Liver (tissue), 9 donors: ENCODE data around the gene COX19. TPM values are rescaled to one million over a fixed set of nuclear protein-coding genes. Genes with fewer than 3 reads are reported as not detected.

Experiments
- DNase-seq: peaks from one replicate; pipeline ENCODE4 v3.0.0-alpha.2; 2017; ENCODE audit warnings: low spot score
- H3K27ac ChIP-seq, 2 donors: one replicate each; pipeline ENCODE4 v1.7.0; 2013; ENCODE audit warnings: inconsistent platforms in 2 of 2, low read length in 2 of 2, control low read depth in 1 of 2, low read depth in 1 of 2, mild to moderate bottlenecking in 1 of 2
- H3K27me3 ChIP-seq, 4 donors: one replicate each; pipeline versions ENCODE4 v1.6.1 to v1.7.0; 2013; ENCODE audit warnings: low read length in 3 of 4, inconsistent platforms in 1 of 4, mild to moderate bottlenecking in 1 of 4, moderate library complexity in 1 of 4; ENCODE audit not compliant: control insufficient read depth in 4 of 4, insufficient read depth in 4 of 4
- H3K36me3 ChIP-seq, 4 donors: one replicate each; pipeline versions ENCODE4 v1.6.1 to v1.7.0; 2013; ENCODE audit warnings: low read length in 3 of 4, mild to moderate bottlenecking in 3 of 4, low read depth in 1 of 4, moderate library complexity in 1 of 4; ENCODE audit not compliant: control insufficient read depth in 4 of 4, insufficient read depth in 3 of 4
- H3K4me1 ChIP-seq, 4 donors: one replicate each; pipeline versions ENCODE4 v1.6.1 to v1.7.0; 2013; ENCODE audit warnings: low read length in 3 of 4, mild to moderate bottlenecking in 3 of 4, moderate library complexity in 1 of 4; ENCODE audit not compliant: control insufficient read depth in 4 of 4, insufficient read depth in 4 of 4
- H3K4me3 ChIP-seq, 3 donors: one replicate each; pipeline versions ENCODE4 v1.6.1 to v1.7.0; 2013; ENCODE audit warnings: low read length in 3 of 3, control low read depth in 1 of 3, low read depth in 1 of 3, mild to moderate bottlenecking in 1 of 3
- H3K9ac ChIP-seq, 2 donors: one replicate each; pipeline ENCODE4 v1.7.0; 2013; ENCODE audit warnings: low read length in 2 of 2, mild to moderate bottlenecking in 2 of 2, moderate library complexity in 2 of 2, control low read depth in 1 of 2, low read depth in 1 of 2
- H3K9me3 ChIP-seq, 4 donors: one replicate each; pipeline versions ENCODE4 v1.6.1 to v1.7.0; 2013; ENCODE audit warnings: low read length in 3 of 4; ENCODE audit not compliant: control insufficient read depth in 4 of 4
- ATF3 ChIP-seq: IDR thresholded peaks from 2 replicates; pipeline ENCODE4 v1.6.1; 2016; ENCODE audit warnings: antibody characterized with exemption
- CTCF ChIP-seq: fragments of 150-350 bp; IDR thresholded peaks from 2 replicates; pipeline ENCODE4 v1.5.1; 2017; ENCODE audit warnings: improper control_type of control experiment, low read depth, low read length; ENCODE audit not compliant: missing input control
- EGR1 ChIP-seq, 2 donors: IDR thresholded peaks; 2 replicates each; pipeline ENCODE4 v1.6.1; 2016 to 2018; ENCODE audit warnings: antibody characterized with exemption in 2 of 2, low read depth in 2 of 2
- FOXA1 ChIP-seq: IDR thresholded peaks from 2 replicates; pipeline ENCODE4 v1.6.1; 2016; ENCODE audit warnings: antibody characterized with exemption
- FOXA2 ChIP-seq: IDR thresholded peaks from 2 replicates; pipeline ENCODE4 v1.6.1; 2016; ENCODE audit warnings: antibody characterized with exemption
- HNF4A ChIP-seq, 2 donors: conservative IDR thresholded peaks; 2 replicates each; pipeline ENCODE4 v1.6.1; 2016; ENCODE audit warnings: antibody characterized with exemption in 2 of 2, mild to moderate bottlenecking in 2 of 2
- HNF4G ChIP-seq: IDR thresholded peaks from 2 replicates; pipeline ENCODE4 v1.6.1; 2016; ENCODE audit warnings: antibody characterized with exemption
- JUND ChIP-seq, 2 donors: IDR thresholded peaks; 2 replicates each; pipeline ENCODE4 v1.6.1; 2016; ENCODE audit warnings: antibody characterized with exemption in 2 of 2
- NR2F2 ChIP-seq: IDR thresholded peaks from 2 replicates; pipeline ENCODE4 v1.6.1; 2016; ENCODE audit warnings: antibody characterized with exemption
- RAD21 ChIP-seq, 2 donors: IDR thresholded peaks; 2 replicates each; pipeline ENCODE4 v1.6.1; 2016; ENCODE audit warnings: antibody characterized with exemption in 2 of 2, mild to moderate bottlenecking in 2 of 2
- RXRA ChIP-seq, 2 donors: IDR thresholded peaks; 2 replicates each; pipeline ENCODE4 v1.6.1; 2017 to 2018; ENCODE audit warnings: antibody characterized with exemption in 2 of 2, mild to moderate bottlenecking in 1 of 2
- SP1 ChIP-seq: IDR thresholded peaks from 2 replicates; pipeline ENCODE4 v1.6.1; 2018; ENCODE audit warnings: antibody characterized with exemption, mild to moderate bottlenecking
- ZBTB33 ChIP-seq: IDR thresholded peaks from 2 replicates; pipeline ENCODE4 v1.6.1; 2016; ENCODE audit warnings: antibody characterized with exemption
- WGBS: extraction: QIAGEN DNeasy Blood & Tissue Kit; methylation state at CpG from one replicate; pipeline ENCODE4 v1.1.7; 2013; 5-methylcytosine and 5-hydroxymethylcytosine counted together
- polyA plus RNA-seq, 2 donors: library from polyadenylated mRNA; stranded (reverse) in 1 of 2; unstranded in 1 of 2; fragments of 200-250 nt in 1 of 2; fragments of >200 nt in 1 of 2; fragmentation: Nextera tagmentation in 1 of 2; extraction: Ambion mirVana in 1 of 2; gene quantifications; one replicate each; pipeline versions ENCODE4 v1.2.1 to v1.2.3, GENCODE V29; 2013 to 2015
- total RNA-seq, 2 donors: library from RNA; depleted of rRNA; stranded (reverse); fragments of >200 nt; gene quantifications; one replicate each; pipeline ENCODE4 v1.2.3, GENCODE V29; 2014
- donor health status: healthy.
- donor health status: healthy.
- donor health status: healthy.
- donor health status: healthy.
- donor health status: healthy.

The COX19 gene
- total and polyA plus RNA-seq, 4 donors: 2.2 to 9.8 (median 4.8) TPM

DNA sequence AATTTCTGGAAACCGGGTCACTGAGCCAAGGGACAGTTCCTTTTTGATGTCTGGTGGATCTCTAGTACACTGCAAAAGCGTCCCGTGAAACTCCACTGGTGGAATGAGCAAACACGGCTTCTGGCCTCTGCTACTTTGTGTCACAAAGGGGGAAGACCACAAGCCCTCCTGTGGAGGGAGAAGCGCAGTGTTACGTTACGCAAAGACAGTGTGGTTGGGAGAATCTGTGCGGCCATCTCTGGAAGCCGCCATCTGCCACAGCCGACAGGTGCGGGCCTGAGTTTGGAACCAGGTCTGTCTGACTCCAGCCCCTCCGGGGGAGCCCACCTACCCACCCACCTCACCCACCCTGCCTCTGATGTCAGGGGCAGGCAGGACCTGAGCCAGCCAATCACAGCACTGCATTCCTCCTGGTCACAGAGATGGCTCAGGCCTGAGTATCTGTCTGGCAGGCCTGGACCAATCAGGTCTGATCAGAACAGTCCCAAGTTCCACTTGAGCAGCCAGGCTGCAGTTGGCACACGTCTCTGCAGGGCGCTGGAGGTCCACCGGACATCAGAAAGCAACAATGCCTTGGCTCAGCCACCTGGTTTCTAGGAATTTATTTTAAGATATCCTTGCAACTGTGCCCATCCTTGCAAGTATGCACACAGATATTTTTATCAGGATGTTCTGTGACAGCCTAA lies 4.7 kb upstream of the COX19 start:
- no peaks in the 10 kb centered on the region for H3K36me3 ChIP-seq
- TF ChIP-seq FOXA1 (no peak), ATF3 (no peak), CTCF (no peak), RXRA (IDR thresholded peaks at IDR 0.05) (no peak), RAD21 (IDR thresholded peaks at IDR 0.05) (no peak)
- WGBS: 79% methylated on average over 15 of the region's 15 CpGs
- H3K4me1 ChIP-seq: peaks cover 0 to 18% (median 8%) of the 10 kb centered on the region in 4 donors
- H3K27me3 ChIP-seq: no peaks in the 10 kb centered on the region
- no peak overlapping the region for H3K4me3 ChIP-seq
- no peak for DNase-seq
- no peak overlapping the region for H3K9ac ChIP-seq
- no peak overlapping the region for H3K27ac ChIP-seq
- H3K9me3 ChIP-seq: no peaks in the 10 kb centered on the region

GRCh38 chr7:979151-979550 lies 3.8 kb upstream of the COX19 start:
- no peak overlapping the region for H3K27ac ChIP-seq
- WGBS: 88% methylated on average over 16 of the region's 16 CpGs
- no peak overlapping the region for H3K4me3 ChIP-seq
- TF ChIP-seq FOXA2: no peak
- no peak for TF ChIP-seq JUND (IDR thresholded peaks at IDR 0.05)
- no peak for TF ChIP-seq ZBTB33
- no peak for TF ChIP-seq EGR1 (IDR thresholded peaks at IDR 0.05; ENCODE audit: low read depth in 2 of 2)
- no peak for DNase-seq
- no peaks in the 10 kb centered on the region for H3K36me3 ChIP-seq
- no peaks in the 10 kb centered on the region for H3K9me3 ChIP-seq
- peaks cover 3 to 26% (median 11%) of the 10 kb centered on the region in 4 donors for H3K4me1 ChIP-seq
- no peak overlapping the region for H3K9ac ChIP-seq
- H3K27me3 ChIP-seq: no peaks in the 10 kb centered on the region

- H3K4me1 ChIP-seq: peaks cover 6 to 31% (median 15%) of the 10 kb centered on the region in 4 donors
- 90% methylated on average over 24 of the region's 24 CpGs for WGBS
- no peaks in the 10 kb centered on the region for H3K27me3 ChIP-seq
- no peaks in the 10 kb centered on the region for H3K9me3 ChIP-seq
- no peak for TF ChIP-seq NR2F2
- TF ChIP-seq ATF3: no peak
- no peak for TF ChIP-seq EGR1 (IDR thresholded peaks at IDR 0.05; ENCODE audit: low read depth in 2 of 2)
- TF ChIP-seq HNF4A (conservative IDR thresholded peaks at IDR 0.05): no peak
- no peak for TF ChIP-seq SP1
- no peak for TF ChIP-seq ZBTB33
- TF ChIP-seq JUND (IDR thresholded peaks at IDR 0.05): no peak
- no peak for TF ChIP-seq RXRA (IDR thresholded peaks at IDR 0.05)
- no peak for TF ChIP-seq HNF4G
- no peak overlapping the region for H3K27ac ChIP-seq
- H3K36me3 ChIP-seq: no peaks in the 10 kb centered on the region
- DNase-seq: no peak
- H3K9ac ChIP-seq: no peak overlapping the region
- no peak overlapping the region for H3K4me3 ChIP-seq
These were observed 3.2 kb upstream of the COX19 start for GRCh38 chr7:978416-979091.
